ENCODE data around the gene RBSN.

The RBSN gene

DNA sequence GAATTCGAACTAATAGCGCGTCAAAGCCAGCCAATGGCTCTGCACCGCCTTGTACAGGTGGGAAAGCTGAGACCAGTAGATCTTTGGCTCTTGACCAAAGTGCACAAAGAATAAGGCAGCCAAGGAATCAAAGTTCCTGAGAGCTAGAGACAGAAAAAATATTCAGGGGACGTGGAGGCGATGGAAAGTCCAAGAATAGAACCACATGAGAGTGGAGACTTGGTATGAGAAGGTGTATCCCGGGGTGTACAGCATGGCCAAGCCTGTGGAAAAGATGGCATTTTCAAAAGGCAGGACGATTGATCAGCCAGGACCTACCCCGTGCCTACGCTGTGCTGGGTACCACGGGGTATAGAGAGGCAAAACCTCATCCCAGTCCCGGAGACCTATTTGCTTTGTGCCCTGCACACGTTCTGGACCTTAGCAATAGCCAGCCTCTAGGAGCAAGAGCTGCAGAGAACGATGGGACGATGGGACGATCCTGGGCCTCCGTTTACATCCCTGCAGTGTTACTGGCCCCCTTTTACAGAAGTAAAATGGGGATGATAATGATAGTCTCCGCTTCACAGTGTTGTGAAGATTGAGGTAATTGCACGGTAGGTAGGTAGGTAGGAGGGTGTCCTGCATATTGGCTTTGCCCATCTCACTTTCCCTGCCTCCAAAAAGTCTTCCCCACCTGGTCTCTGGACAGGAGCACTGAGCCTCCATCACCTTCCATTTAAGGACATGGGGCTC lies 583 bp upstream of the RBSN start:
- peak; percentile 27 for DNase-seq

- DNase-seq: peak; percentile 42
These were observed 1.1 kb downstream of the RBSN start for GRCh38 chr3:15097891-15098290.

DNA sequence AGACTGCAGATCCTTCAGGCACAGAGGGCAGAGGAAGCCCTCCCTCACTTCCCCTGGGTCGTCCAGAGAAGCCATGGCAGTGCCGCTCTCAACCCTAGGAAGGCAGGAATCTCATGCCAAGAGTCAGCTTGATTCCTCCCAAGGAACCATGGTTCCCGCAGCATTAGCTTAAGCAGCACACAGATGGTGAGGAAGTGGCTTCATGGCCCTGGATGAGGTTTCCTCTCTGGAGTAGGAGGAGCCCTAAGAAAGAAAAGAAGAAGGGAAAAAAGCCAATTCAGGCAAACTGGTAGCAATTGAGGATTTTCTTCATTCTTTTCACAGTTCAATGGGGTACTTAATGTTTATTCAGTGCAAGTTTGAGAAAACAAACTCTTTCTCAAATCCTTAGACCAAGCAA lies 2.9 kb downstream of the RBSN start:
- DNase-seq: no peak

DNA sequence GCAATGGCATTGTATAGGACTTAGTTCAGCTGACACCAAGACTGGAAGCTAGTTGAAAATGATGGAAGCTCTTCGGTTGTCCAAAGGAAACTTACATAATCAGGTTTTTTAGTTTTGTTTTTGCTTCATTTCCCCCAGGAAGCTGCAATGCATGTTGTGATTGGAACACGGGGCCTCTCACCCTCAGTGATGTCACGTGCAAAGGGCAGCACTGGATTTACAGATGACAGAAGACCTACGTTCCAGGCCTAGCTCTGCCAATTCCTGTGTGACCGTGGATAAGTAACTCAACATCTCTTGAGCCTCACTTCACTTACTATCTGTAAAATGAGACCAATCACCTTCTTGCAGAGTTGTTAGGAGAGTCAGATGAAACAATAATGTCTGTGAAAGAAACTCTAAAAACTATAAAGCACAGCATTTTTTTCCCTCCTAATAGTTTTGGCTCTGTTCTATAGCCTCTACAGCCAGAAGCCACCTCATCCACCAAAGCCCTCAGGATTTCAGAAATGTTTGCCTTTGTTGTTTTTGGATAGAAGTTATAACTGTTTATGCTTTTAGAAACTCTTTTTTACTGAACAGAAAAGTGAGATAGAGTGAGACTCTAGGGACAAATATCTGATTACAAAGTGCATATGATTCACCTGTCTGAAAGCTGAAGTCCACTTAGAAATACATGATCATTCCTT lies 4.6 kb downstream of the RBSN start:
- DNase-seq: no peak

DNA sequence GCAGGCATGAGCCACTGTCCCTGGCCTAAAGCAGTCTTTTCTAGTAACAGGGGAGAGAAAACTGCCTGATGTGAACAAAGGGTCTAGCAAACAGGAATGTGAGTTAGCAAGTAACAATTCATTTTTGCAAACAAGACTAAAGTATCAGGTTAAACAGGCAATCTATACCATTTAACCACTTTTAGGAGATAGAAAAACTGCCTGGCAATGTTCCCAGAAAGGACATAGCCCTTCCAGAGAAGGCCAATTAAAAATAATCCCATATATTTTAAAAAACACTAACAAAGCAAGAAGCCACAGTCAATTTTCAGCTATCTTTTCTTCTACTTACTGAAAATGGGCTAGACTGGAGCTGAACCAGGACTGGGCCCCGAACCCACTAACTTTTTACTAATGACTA lies 6.3 kb downstream of the RBSN start:
- no peak for DNase-seq

DNA sequence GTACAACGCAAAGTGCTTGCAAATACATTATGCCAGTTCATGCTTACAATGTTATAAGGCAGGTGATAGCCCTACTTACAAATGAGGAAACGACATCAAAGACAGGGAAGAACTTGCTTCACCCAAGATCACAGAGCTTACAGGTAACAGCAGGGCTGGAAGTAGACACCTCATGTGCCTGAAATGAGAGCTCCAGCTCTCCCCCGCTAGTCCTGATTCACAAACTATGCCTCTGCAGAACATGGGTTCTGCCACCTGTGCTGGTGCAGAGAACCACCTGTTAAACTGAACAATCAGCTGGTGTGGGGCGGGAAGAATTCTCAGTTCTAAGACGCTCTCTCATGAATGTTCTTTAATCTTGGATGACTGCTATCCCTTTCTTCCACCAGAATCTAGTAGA lies 7.4 kb downstream of the RBSN start:
- DNase-seq: no peak

GRCh38 chr3:15089201-15089600 lies 9.7 kb downstream of the RBSN start:
- no peak for DNase-seq

GRCh38 chr3:15086699-15087098 lies 12.2 kb downstream of the RBSN start:
- DNase-seq: no peak

GRCh38 chr3:15086263-15086662 lies 12.7 kb downstream of the RBSN start:
- no peak for DNase-seq

GRCh38 chr3:15083252-15083651 lies 15.7 kb downstream of the RBSN start:
- DNase-seq: no peak

DNA sequence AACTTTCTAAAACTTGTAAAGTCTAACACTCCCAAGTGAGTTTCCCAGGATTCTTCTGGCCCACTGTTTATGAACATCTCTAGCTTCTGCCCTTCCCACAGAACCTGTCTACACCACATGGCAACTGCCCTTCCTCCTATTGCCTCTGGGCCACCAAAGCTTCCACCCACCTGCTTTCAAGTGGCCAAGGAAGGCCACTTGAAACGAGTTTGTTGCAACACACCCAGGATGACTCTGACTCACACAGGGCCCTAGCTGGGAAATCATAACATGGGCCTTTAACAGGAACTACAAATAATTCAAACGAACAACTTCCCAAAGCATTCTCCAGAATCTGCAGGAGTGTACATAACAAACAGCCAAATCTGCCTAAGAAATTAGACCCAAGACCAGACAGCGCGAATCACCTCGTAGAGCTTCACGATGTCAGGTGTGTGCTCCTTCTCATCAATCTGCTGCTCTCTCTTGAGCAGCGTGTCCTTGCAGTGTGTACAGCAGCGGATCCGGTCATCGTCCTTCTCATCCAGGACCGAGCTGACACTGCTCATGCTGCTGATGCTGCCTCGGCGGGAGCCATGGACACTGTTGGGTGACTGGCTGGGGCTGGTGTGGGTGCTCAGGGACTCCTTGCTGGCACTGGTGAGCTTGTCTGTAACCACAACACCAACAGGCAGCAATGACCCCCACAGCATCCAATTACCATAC lies 16.8 kb downstream of the RBSN start:
- no peak for DNase-seq

DNA sequence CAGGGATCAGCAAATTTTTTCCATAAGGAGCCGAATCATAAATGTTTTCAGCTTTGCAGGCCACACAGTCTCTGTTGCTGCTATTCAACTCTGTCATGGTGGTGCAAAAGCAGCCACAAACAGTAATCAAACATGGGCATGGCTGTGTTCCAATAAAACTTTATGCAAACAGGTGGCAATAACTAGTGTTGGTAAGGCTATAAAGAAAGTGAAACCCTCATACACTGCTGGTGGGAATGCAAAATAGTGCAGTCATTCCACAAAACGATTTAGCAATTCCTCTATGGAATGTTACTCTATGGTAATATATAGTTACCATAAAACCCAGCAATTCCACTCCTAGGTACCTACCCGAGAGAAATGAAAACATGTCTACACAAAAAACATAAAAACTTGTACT lies 19.9 kb downstream of the RBSN start:
- DNase-seq: no peak

- DNase-seq: no peak
These were observed 24.4 kb downstream of the RBSN start for GRCh38 chr3:15074500-15074899.

DNA sequence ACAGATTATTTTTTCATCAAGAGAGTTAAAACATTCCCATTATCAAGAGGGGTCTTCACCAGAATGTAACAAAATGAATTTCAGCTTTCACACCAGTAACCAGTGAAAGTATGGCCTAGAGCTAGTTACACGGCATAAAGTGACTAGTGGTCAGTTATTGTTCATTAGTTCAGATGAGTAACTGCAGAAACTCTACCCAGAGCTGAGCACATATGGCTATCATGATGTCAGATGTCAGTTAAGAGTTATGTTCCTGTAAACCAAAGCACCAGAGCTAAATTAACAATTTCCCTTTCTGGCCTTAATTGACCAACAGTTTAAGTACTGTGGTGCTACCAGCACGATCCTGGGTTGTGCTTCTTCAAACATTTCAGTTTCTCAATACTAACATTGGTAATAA lies 27.2 kb downstream of the RBSN start:
- no peak for DNase-seq

- no peak for DNase-seq
These were observed 29.5 kb downstream of the RBSN start for GRCh38 chr3:15069441-15069840.

DNA sequence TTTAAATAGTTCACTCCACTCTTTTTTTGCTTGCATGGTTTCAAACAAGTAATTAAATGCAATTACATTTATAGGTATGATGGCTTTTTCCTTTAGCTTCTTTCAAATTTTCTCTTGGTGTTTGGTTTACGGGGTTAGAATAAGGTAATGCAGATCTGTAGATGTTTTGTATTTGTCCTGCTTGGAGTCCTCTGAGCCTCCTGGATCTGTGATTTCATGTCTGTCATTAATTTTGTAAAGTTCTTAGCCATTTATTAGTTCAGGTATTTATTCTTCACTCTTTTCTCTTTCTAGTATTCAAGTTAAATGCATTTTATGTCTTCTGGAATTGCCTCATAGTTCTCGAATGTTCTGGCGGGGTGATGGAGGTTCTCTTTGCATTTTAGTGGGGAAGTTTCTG lies 32.5 kb downstream of the RBSN start:
- DNase-seq: no peak

DNA sequence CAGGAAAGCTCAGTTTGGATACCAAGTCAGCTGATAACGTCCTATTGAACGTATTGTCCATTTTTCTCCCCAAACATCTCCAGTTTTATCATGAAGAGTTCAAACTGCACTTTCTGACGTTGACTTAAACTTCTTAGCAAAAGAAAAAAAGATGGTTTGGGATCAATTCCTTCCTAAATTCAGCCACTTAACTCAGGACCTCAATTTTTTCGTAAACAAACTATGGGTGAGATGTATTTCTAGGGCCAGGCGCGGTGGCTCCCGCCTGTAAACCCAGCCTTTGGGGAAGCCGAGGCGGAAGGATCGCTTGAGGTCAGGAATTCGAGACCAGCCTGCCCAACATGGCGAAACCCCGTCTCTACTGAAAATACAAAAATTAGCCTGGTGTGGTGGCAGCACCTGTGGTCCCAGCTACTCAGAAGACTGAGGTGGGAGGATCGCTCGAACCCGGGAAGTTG lies 33.4 kb downstream of the RBSN start:
- DNase-seq: no peak

DNA sequence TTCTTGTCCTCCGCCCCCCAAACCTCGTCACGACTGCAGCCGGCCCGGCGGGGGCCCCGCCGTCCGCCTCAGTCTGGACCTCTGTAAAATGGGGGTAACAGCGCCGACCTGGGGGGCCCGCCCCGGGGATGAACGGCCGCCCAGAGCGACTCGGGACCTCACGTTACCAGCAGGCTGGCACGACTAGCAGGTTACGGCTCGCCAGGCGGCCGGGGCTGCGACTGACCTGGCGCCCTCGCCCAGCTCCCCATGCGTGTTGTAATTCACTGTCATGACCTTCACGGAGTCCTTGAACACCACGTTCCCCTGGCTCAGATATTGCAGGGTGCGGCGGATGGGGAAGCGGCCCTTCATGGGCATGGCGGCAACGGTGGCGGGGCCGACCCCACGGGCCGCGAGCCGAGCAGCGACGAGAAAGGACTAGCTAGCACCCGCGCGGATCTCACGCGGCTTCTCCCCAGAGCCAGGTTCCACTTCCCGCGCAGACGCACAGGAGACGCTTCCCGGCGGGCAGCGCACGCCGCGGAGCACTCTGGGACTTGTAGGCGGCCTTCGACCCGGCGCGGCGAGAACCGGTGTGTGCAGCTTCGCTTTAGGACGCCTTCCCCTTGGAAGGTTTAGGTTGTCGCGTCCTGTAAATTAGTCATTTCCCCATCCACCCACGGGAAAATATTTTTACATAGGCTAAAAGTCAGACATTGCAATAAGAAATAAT lies 34.0 kb downstream of the RBSN start, which contains the start of gene MRPS25:
Gene MRPS25, minus strand, starts transcription at position 481 of the 715 bp plus-strand sequence. Its CDS starts 121 bp downstream, at position 360.
- DNase-seq: peak; percentile 94

- peak; percentile 44 for DNase-seq
These were observed 34.6 kb downstream of the RBSN start for GRCh38 chr3:15064299-15064834.

- DNase-seq: no peak
These were observed 35.2 kb downstream of the RBSN start for GRCh38 chr3:15063656-15064286.

DNA sequence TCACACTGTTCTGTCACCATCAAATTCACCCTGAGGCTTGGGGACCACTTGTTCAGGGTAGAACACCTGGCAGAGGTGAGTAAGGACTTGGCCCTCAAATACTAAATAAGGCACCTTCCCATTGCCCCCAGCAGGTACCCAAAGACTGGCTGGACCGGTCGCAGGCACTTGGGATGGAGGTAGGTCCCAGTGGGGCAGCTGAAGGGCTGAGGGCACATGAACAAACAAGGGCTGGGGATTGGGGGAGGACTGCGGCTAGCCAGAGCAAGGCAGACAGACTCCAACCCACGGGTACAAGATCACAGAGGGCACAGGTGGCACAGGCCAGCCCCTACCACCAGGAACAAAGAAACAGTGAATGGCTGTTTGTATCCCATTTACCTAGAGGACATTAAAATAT lies 35.7 kb downstream of the RBSN start:
- no peak for DNase-seq

GRCh38 chr3:15060029-15060428 lies 38.9 kb downstream of the RBSN start:
- DNase-seq: no peak

All from activated CD4-positive, alpha-beta T cell treated with anti-CD3 and anti-CD28 coated beads for 48 hours (primary cell).